ENCODE data around the gene CHRNB1. TPM values are rescaled to one million over a fixed set of nuclear protein-coding genes. Genes with fewer than 3 reads are reported as not detected.

The CHRNB1 gene
- total and polyA plus RNA-seq, 2 experiments from 2014 or later, result 11.1 to 11.2 TPM

- Histone ChIP-seq H3K27me3 (ENCODE audit: insufficient read depth) (peaks cover 57% of the 10 kb centered on the region), H3K4me2 (peak overlapping the region; percentile 76; the same call in 1 of the 2 replicates), H3F3A (replicated peaks; ENCODE audit: low read depth) (peaks cover 51% of the 10 kb centered on the region), H3K9me2 (ENCODE audit: insufficient read depth) (no peaks in the 10 kb centered on the region), H3K79me2 (replicated peaks; ENCODE audit: insufficient read depth) (no peaks in the 10 kb centered on the region), H3K27ac (ENCODE audit: low read depth) (no peak overlapping the region), H3K4me1 (ENCODE audit: insufficient read depth) (peaks cover 42% of the 10 kb centered on the region), H3K36me3 (ENCODE audit: insufficient read depth) (no peaks in the 10 kb centered on the region), H3K4me3 (no peak overlapping the region), H2AFZ (no peak overlapping the region), H4K20me1 (replicated peaks; ENCODE audit: insufficient read depth) (peaks cover 3% of the 10 kb centered on the region; the same call in 1 of the 2 replicates)
- no peak for ATAC-seq
- Mint-ChIP-seq H3K27me3 (ENCODE audit: insufficient read depth, low read depth, poor library complexity) (peaks cover 49% of the 10 kb centered on the region), H3K4me1 (peaks cover 44% of the 10 kb centered on the region), H3K9me3 (no peaks in the 10 kb centered on the region), H3K36me3 (ENCODE audit: low read depth) (no peaks in the 10 kb centered on the region; the same call in 2 of the 3 replicates), H3K4me3 (peak overlapping the region; percentile 96; the same call in 1 of the 3 replicates), H3K27ac (no peak overlapping the region)
- no peak for DNase-seq (ENCODE audit: low spot score)
- TF ChIP-seq POLR2AphosphoS5 (IDR thresholded peaks at IDR 0.05; ENCODE audit: low read depth), result no peak
- TF ChIP-seq ETS1 (IDR thresholded peaks at IDR 0.05), result no peak
- no peak for TF ChIP-seq CREB1 (CRISPR knock-in tag; IDR thresholded peaks at IDR 0.05; ENCODE audit: low read depth)
- TF ChIP-seq ZNF331 (CRISPR knock-in tag; IDR thresholded peaks at IDR 0.05; ENCODE audit: low read depth), result no peak
- no peak for TF ChIP-seq ZNF462 (CRISPR knock-in tag; IDR thresholded peaks at IDR 0.05)
Observed at GRCh38 chr17:7442142-7442541, 2.7 kb upstream of the CHRNB1 start.

Data from GM23338 (cell line).